ENCODE results near the gene TOMM6. TPM values are rescaled to one million over a fixed set of nuclear protein-coding genes. Genes with fewer than 3 reads are reported as not detected.

TOMM6 gene
- 100 to 1,000 TPM; 108 to 127 (median 117) TPM for total RNA-seq

- Histone ChIP-seq H3K27ac (peak within 1 kb of the TSS; percentile 93 to 95), H3K36me3 (no peaks in the 10 kb centered on the region), H3K4me1 (peaks cover 0 to 17% of the 10 kb centered on the region in 2 donors), H3K9me3 (no peaks in the 10 kb centered on the region), H3K27me3 (no peaks in the 10 kb centered on the region), H3K4me3 (peak within 1 kb of the TSS; percentile 73 to 89 (median 78))
- peak; percentile 97 to 99 (median 98) for TF ChIP-seq CTCF (IDR thresholded peaks at IDR 0.05)
- TF ChIP-seq POLR2AphosphoS5 (IDR thresholded peaks at IDR 0.05), result peak; percentile 86 to 94 (median 91)
- TF ChIP-seq POLR2A (IDR thresholded peaks at IDR 0.05), result peak; percentile 63
- intact Hi-C loops (cut with DNase I; ENCODE audit: low total_unique reads), result loop anchor here (10.0 kb wide), 1 partner anchor 147 kb away; no protein-coding TSS in a partner anchor
- DNase-seq (ENCODE audit: low spot score in 2 of 2), result peak; percentile 92 to 96
Observed at GRCh38 chr6:41787219-41787917, at the start of gene TOMM6. Gene TOMM6, plus strand, starts transcription at chr6:41787694. Its CDS starts 4 bp downstream, at chr6:41787698.

GRCh38 chr6:41739041-41739440 lies 48.5 kb upstream of the TOMM6 start:
- Histone ChIP-seq H3K36me3 (no peaks in the 10 kb centered on the region), H3K4me1 (no peaks in the 10 kb centered on the region), H3K27ac (no peak overlapping the region), H3K27me3 (no peaks in the 10 kb centered on the region), H3K4me3 (no peak overlapping the region), H3K9me3 (no peaks in the 10 kb centered on the region)
- TF ChIP-seq POLR2AphosphoS5 (IDR thresholded peaks at IDR 0.05) (no peak), CTCF (IDR thresholded peaks at IDR 0.05) (no peak)
- intact Hi-C loops (cut with DNase I; ENCODE audit: low total_unique reads), result no loop called here
- no peak for DNase-seq (ENCODE audit: low spot score in 2 of 2)

- H3K4me3 ChIP-seq, result no peak overlapping the region
- H3K27me3 ChIP-seq, result no peaks in the 10 kb centered on the region
- H3K4me1 ChIP-seq, result no peaks in the 10 kb centered on the region
- DNase-seq (ENCODE audit: low spot score in 2 of 2), result no peak
- H3K36me3 ChIP-seq, result no peaks in the 10 kb centered on the region
- intact Hi-C loops (cut with DNase I; ENCODE audit: low total_unique reads), result no loop called here
- no peak overlapping the region for H3K27ac ChIP-seq
- no peak for TF ChIP-seq POLR2A (IDR thresholded peaks at IDR 0.05)
- no peak for TF ChIP-seq POLR2AphosphoS5 (IDR thresholded peaks at IDR 0.05)
- no peak for TF ChIP-seq CTCF (IDR thresholded peaks at IDR 0.05)
- no peaks in the 10 kb centered on the region for H3K9me3 ChIP-seq
Observed at GRCh38 chr6:41740366-41741162, 46.9 kb upstream of the TOMM6 start.

GRCh38 chr6:41741625-41742490 lies 45.6 kb upstream of the TOMM6 start:
- Histone ChIP-seq H3K27ac (no peak overlapping the region), H3K27me3 (no peaks in the 10 kb centered on the region), H3K4me3 (no peak overlapping the region), H3K9me3 (no peaks in the 10 kb centered on the region), H3K36me3 (no peaks in the 10 kb centered on the region), H3K4me1 (no peaks in the 10 kb centered on the region)
- DNase-seq (ENCODE audit: low spot score in 2 of 2), result no peak
- TF ChIP-seq POLR2A (IDR thresholded peaks at IDR 0.05) (no peak), CTCF (IDR thresholded peaks at IDR 0.05) (no peak), POLR2AphosphoS5 (IDR thresholded peaks at IDR 0.05) (no peak)
- intact Hi-C loops (cut with DNase I; ENCODE audit: low total_unique reads), result no loop called here
